H1 (cell line): ENCODE results near the gene SLC25A42. TPM values are rescaled to one million over a fixed set of nuclear protein-coding genes. Genes with fewer than 3 reads are reported as not detected.

ENCODE experiments used
- CTCF ChIA-PET: fragments of 300-600 bp; sonication (Branson Sonifier 250); formaldehyde crosslinking; loops from one replicate; lab custom pipeline; 2021; ENCODE audit not compliant: partially characterized antibody; lab: Charles Lee
- POLR2A ChIA-PET: fragments of 300-600 bp; sonication (Branson Sonifier 250); formaldehyde crosslinking; loops from one replicate; lab custom pipeline; 2021; ENCODE audit warnings: inconsistent platforms; ENCODE audit not compliant: partially characterized antibody; lab: Charles Lee
- DNase-seq, 2 experiments: peaks; one replicate each; pipeline versions ENCODE4 v3.0.0 to v3.0.0-alpha.2; 2010 to 2022; ENCODE audit warnings: low spot score in 2 of 2, low read depth in 1 of 2, mixed read lengths in 1 of 2
- FAIRE-seq: peaks from 2 replicates; lab custom pipeline; 2011; peaks lifted over from hg19 to GRCh38; lab: Jason Lieb, UNC
- H2AFZ ChIP-seq: 2 replicates; pipeline ENCODE4 v1.8.1; 2012; ENCODE audit warnings: low read length, inconsistent platforms
- H2AK5ac ChIP-seq: 2 replicates; pipeline ENCODE4 v1.6.1; 2013; ENCODE audit warnings: low read depth, low read length
- H2BK120ac ChIP-seq: replicated peaks from 2 replicates; pipeline ENCODE3; 2013; ENCODE audit warnings: low read depth, low read length, inconsistent platforms
- H2BK12ac ChIP-seq: 2 replicates; pipeline ENCODE4 v1.6.1; 2013; ENCODE audit warnings: low read depth, low read length
- H2BK15ac ChIP-seq: 2 replicates; pipeline ENCODE4 v1.6.1; 2013; ENCODE audit warnings: low read length
- H2BK20ac ChIP-seq: 2 replicates; pipeline ENCODE4 v1.6.1; 2013; ENCODE audit warnings: low read length
- H2BK5ac ChIP-seq: 2 replicates; pipeline ENCODE4 v1.6.1; 2013; ENCODE audit warnings: low read depth, low read length
- H3K14ac ChIP-seq: 2 replicates; pipeline ENCODE4 v1.6.1; 2013; ENCODE audit warnings: inconsistent platforms; ENCODE audit not compliant: insufficient read length
- H3K18ac ChIP-seq: 2 replicates; pipeline ENCODE4 v1.6.1; 2013; ENCODE audit warnings: low read length; ENCODE audit errors: extremely low read depth
- H3K23ac ChIP-seq: 2 replicates; pipeline ENCODE4 v1.6.1; 2013; ENCODE audit warnings: inconsistent platforms; ENCODE audit not compliant: insufficient read length
- H3K23me2 ChIP-seq: 2 replicates; pipeline ENCODE4 v1.6.1; 2013; ENCODE audit warnings: low read depth, low read length
- H3K27ac ChIP-seq: 2 replicates; pipeline ENCODE4 v1.6.1; 2011; ENCODE audit warnings: low read depth, low read length, inconsistent platforms
- H3K27me3 ChIP-seq, 4 experiments: replicated peaks in 1 of 4; 1 replicate in 1 of 4; 2 replicates in 3 of 4; pipeline versions ENCODE4 v1.6.1 to v1.8.1; 2011 to 2013; ENCODE audit warnings: low read length in 3 of 4, mild to moderate bottlenecking in 3 of 4, inconsistent platforms in 2 of 4, mixed read lengths in 2 of 4, moderate library complexity in 1 of 4; ENCODE audit not compliant: control insufficient read depth in 3 of 4, insufficient read depth in 3 of 4; ENCODE audit errors: extremely low read depth in 1 of 4
- H3K36me3 ChIP-seq, 4 experiments: 2 replicates each; pipeline versions ENCODE4 v1.6.1 to v1.8.1; 2011 to 2013; ENCODE audit warnings: mild to moderate bottlenecking in 4 of 4, low read length in 3 of 4, moderate library complexity in 2 of 4, control low read depth in 1 of 4, inconsistent platforms in 1 of 4; ENCODE audit not compliant: insufficient read depth in 4 of 4, control insufficient read depth in 2 of 4
- H3K4ac ChIP-seq: replicated peaks from 2 replicates; pipeline ENCODE3; 2013; ENCODE audit warnings: low read length, low read depth, mixed read lengths, inconsistent platforms; ENCODE audit not compliant: insufficient read length
- H3K4me1 ChIP-seq, 4 experiments: replicated peaks in 1 of 4; 1 replicate in 1 of 4; 2 replicates in 3 of 4; pipeline versions ENCODE4 v1.6.1 to v1.8.1; 2011 to 2013; ENCODE audit warnings: low read length in 3 of 4, inconsistent platforms in 2 of 4, mixed read lengths in 1 of 4; ENCODE audit not compliant: insufficient read depth in 4 of 4, control insufficient read depth in 3 of 4
- H3K4me2 ChIP-seq, 2 experiments: 2 replicates each; pipeline versions ENCODE4 v1.6.1 to v1.8.1; 2011 to 2013; ENCODE audit warnings: low read depth in 2 of 2, low read length in 2 of 2, control low read depth in 1 of 2, inconsistent platforms in 1 of 2, mild to moderate bottlenecking in 1 of 2; ENCODE audit not compliant: insufficient read depth in 1 of 2
- H3K4me3 ChIP-seq, 4 experiments: fragments of 200-600, 300-600 bp in 1 of 4; sonication (generic), shearing (Covaris generic), sonication (Bioruptor Twin) in 1 of 4; 2 replicates each; pipeline versions ENCODE4 v1.5.1 to v1.8.1; 2011 to 2016; ENCODE audit warnings: low read length in 4 of 4, low read depth in 3 of 4, control low read depth in 2 of 4, inconsistent platforms in 2 of 4, mild to moderate bottlenecking in 2 of 4, mixed read lengths in 1 of 4, moderate library complexity in 1 of 4; ENCODE audit not compliant: insufficient read depth in 2 of 4; ENCODE audit errors: extremely low read depth in 1 of 4
- H3K56ac ChIP-seq: replicated peaks from 2 replicates; pipeline ENCODE3; 2013; ENCODE audit warnings: low read depth, mild to moderate bottlenecking, mixed read lengths, low read length, inconsistent platforms; ENCODE audit not compliant: insufficient read length
- H3K79me1 ChIP-seq: 2 replicates; pipeline ENCODE4 v1.6.1; 2013; ENCODE audit warnings: low read depth, low read length, control low read depth
- H3K79me2 ChIP-seq, 2 experiments: 2 replicates each; pipeline versions ENCODE4 v1.6.1 to v1.8.1; 2012 to 2013; ENCODE audit warnings: low read length in 2 of 2, mild to moderate bottlenecking in 2 of 2, inconsistent platforms in 1 of 2; ENCODE audit not compliant: insufficient read depth in 2 of 2, control insufficient read depth in 1 of 2
- H3K9ac ChIP-seq, 4 experiments: replicated peaks in 1 of 4; 1 replicate in 1 of 4; 2 replicates in 3 of 4; pipeline versions ENCODE4 v1.6.1 to v1.8.1; 2011 to 2013; ENCODE audit warnings: low read depth in 3 of 4, low read length in 3 of 4, control low read depth in 2 of 4, mild to moderate bottlenecking in 2 of 4, moderate library complexity in 2 of 4, inconsistent platforms in 1 of 4; ENCODE audit errors: extremely low read depth in 1 of 4
- H3K9me3 ChIP-seq, 2 experiments: 2 replicates each; pipeline versions ENCODE4 v1.6.1 to v1.8.1; 2012 to 2013; ENCODE audit warnings: mild to moderate bottlenecking in 2 of 2, moderate library complexity in 2 of 2, control low read depth in 1 of 2, inconsistent platforms in 1 of 2, low read depth in 1 of 2, low read length in 1 of 2, mixed read lengths in 1 of 2; ENCODE audit not compliant: insufficient read depth in 2 of 2
- H4K20me1 ChIP-seq, 2 experiments: replicated peaks in 1 of 2; 2 replicates each; pipeline versions ENCODE3 to v1.8.1; 2011 to 2013; ENCODE audit warnings: inconsistent platforms in 2 of 2, low read length in 2 of 2, mild to moderate bottlenecking in 1 of 2; ENCODE audit not compliant: insufficient read depth in 2 of 2, control insufficient read depth in 1 of 2
- H4K5ac ChIP-seq: 2 replicates; pipeline ENCODE4 v1.6.1; 2013; ENCODE audit warnings: low read length, low read depth, mixed read lengths, inconsistent platforms; ENCODE audit not compliant: insufficient read length
- H4K8ac ChIP-seq: 2 replicates; pipeline ENCODE4 v1.8.0; 2013; ENCODE audit warnings: mild to moderate bottlenecking, moderate library complexity, low read length, inconsistent platforms; ENCODE audit not compliant: insufficient read depth; ENCODE audit errors: extremely low read depth
- H4K91ac ChIP-seq: replicated peaks from 2 replicates; pipeline ENCODE3; 2013; ENCODE audit warnings: low read length, mixed read lengths, inconsistent platforms; ENCODE audit not compliant: insufficient read length
- BACH1 ChIP-seq: IDR thresholded peaks from 2 replicates; pipeline ENCODE4 v1.6.1; 2012; ENCODE audit warnings: low read length, improper control_type of control experiment
- CBX8 ChIP-seq: fragments of 300-800, 300-1000 bp; sonication (generic); IDR thresholded peaks from 2 replicates; pipeline ENCODE4 v1.7.1; 2016; ENCODE audit warnings: low read depth, low read length, borderline replicate concordance
- CEBPB ChIP-seq: IDR thresholded peaks from 2 replicates; pipeline ENCODE4 v1.6.1; 2012; ENCODE audit warnings: low read depth, low read length
- CHD1 ChIP-seq: IDR thresholded peaks from 2 replicates; pipeline ENCODE4 v1.6.1; 2012; ENCODE audit warnings: low read depth, low read length, improper control_type of control experiment
- CTBP2 ChIP-seq: IDR thresholded peaks from 2 replicates; pipeline ENCODE4 v1.7.0; 2011; ENCODE audit warnings: borderline replicate concordance, mild to moderate bottlenecking, moderate library complexity, mixed read lengths, low read length; ENCODE audit not compliant: insufficient read depth, insufficient read length
- EGR1 ChIP-seq: IDR thresholded peaks from 2 replicates; pipeline ENCODE4 v1.6.1; 2011; ENCODE audit warnings: low read depth, low read length, borderline replicate concordance
- HDAC6 ChIP-seq: IDR thresholded peaks from one replicate; pipeline ENCODE4 v1.7.1; 2012; ENCODE audit warnings: low read depth, mild to moderate bottlenecking, inconsistent platforms, low read length, moderate library complexity
- KDM4A ChIP-seq: IDR thresholded peaks from one replicate; pipeline ENCODE4 v1.7.1; 2012; ENCODE audit warnings: low read depth, mild to moderate bottlenecking, moderate library complexity, low read length, inconsistent platforms; ENCODE audit not compliant: severe bottlenecking
- MAFK ChIP-seq: IDR thresholded peaks from 2 replicates; pipeline ENCODE4 v1.6.1; 2012; ENCODE audit warnings: low read depth, mild to moderate bottlenecking, improper control_type of control experiment, low read length
- MAX ChIP-seq: IDR thresholded peaks from 2 replicates; pipeline ENCODE4 v1.6.1; 2012; ENCODE audit warnings: inconsistent platforms
- NRF1 ChIP-seq: IDR thresholded peaks from 2 replicates; pipeline ENCODE4 v1.6.1; 2011; ENCODE audit warnings: mild to moderate bottlenecking, low read depth, low read length, improper control_type of control experiment
- POU5F1 ChIP-seq: IDR thresholded peaks from 2 replicates; pipeline ENCODE4 v1.6.1; 2011; ENCODE audit warnings: low read depth, mild to moderate bottlenecking, low read length, moderate library complexity
- SIX5 ChIP-seq: IDR thresholded peaks from 2 replicates; pipeline ENCODE4 v1.6.1; 2011; ENCODE audit warnings: mild to moderate bottlenecking, low read depth, low read length
- TCF12 ChIP-seq: IDR thresholded peaks from 2 replicates; pipeline ENCODE4 v1.6.1; 2011; ENCODE audit warnings: low read depth, mild to moderate bottlenecking, low read length
- ZNF274 ChIP-seq: IDR thresholded peaks from 2 replicates; pipeline ENCODE4 v1.7.0; 2012; ENCODE audit warnings: low read length, borderline replicate concordance; ENCODE audit errors: extremely low read depth
- WGBS, 2 experiments: shearing (Covaris generic) in 1 of 2; methylation state at CpG; one replicate each; pipeline versions ENCODE4 v1.1.6 to v1.1.7; 2013 to 2015; ENCODE audit warnings: low lambda C conversion rate in 2 of 2, mixed read lengths in 2 of 2, inconsistent platforms in 1 of 2, low coverage in 1 of 2, missing lambda C conversion rate in 1 of 2; ENCODE audit not compliant: insufficient replicate concordance in 2 of 2, insufficient coverage in 1 of 2, insufficient read length in 1 of 2; ENCODE audit errors: extremely low coverage in 1 of 2, missing lambda C conversion rate in 1 of 2; 5-methylcytosine and 5-hydroxymethylcytosine counted together
- polyA plus RNA-seq, 7 experiments: library from polyadenylated mRNA; depleted of rRNA in 3 of 7; stranded (reverse) in 5 of 7; unstranded in 2 of 7; fragments of >200 nt in 5 of 7; fragments of 200-250 nt in 2 of 7; gene quantifications; 1 replicate in 5 of 7; 2 replicates in 1 of 7; 4 replicates in 1 of 7; pipeline versions ENCODE4 v1.2.1 to v1.2.3, GENCODE V29; 2011 to 2013; ENCODE audit warnings: missing spikeins in 2 of 7, mixed read lengths in 2 of 7
- total RNA-seq: library from RNA; stranded (reverse); fragmentation: NEBNext Ultra II Directional; extraction: Animal tissue kit (Norgen Biotek cat#: 25700); gene quantifications from 2 replicates; pipeline ENCODE4 v1.2.1, GENCODE V29; 2021

SLC25A42 gene
- total and polyA plus RNA-seq, 2 of the 8 experiments (the other 6 are each of a cell fraction or from before 2014, with no cell fraction given) = 5.9 to 6.2 TPM

GRCh38 chr19:19043481-19043880 lies 20.3 kb upstream of the SLC25A42 start:
- no peak overlapping the region for H4K8ac ChIP-seq
- H3K9ac ChIP-seq = no peak overlapping the region
- no peak overlapping the region for H3K4me3 ChIP-seq
- no peak overlapping the region for H2BK120ac ChIP-seq
- no peak overlapping the region for H2AK5ac ChIP-seq
- no peak overlapping the region for H4K91ac ChIP-seq
- no peak overlapping the region for H2BK15ac ChIP-seq
- H3K36me3 ChIP-seq = peaks cover 11 to 39% (median 22%) of the 10 kb centered on the region in 4 experiments
- H3K23me2 ChIP-seq = no peaks in the 10 kb centered on the region
- no peak overlapping the region for H3K56ac ChIP-seq
- no peak overlapping the region for H2BK5ac ChIP-seq
- H3K27ac ChIP-seq = no peak overlapping the region
- POLR2A ChIA-PET = interaction anchor here (2.2 kb wide), 1 partner anchor 10 kb away, joined by 4 read pairs; no protein-coding TSS in a partner anchor
- no peak overlapping the region for H3K4me2 ChIP-seq
- H3K79me2 ChIP-seq = peaks cover 5 to 28% of the 10 kb centered on the region in 2 experiments; a peak in 3 of 4 replicates
- no peaks in the 10 kb centered on the region; a peak in 1 of 7 replicates for H3K27me3 ChIP-seq
- no peak overlapping the region for H4K5ac ChIP-seq
- peaks cover 3 to 13% of the 10 kb centered on the region in 2 experiments for H4K20me1 ChIP-seq
- 87% methylated on average over 5 of the region's 6 CpGs; no CpG with 5 or more reads in 1 of the 2 experiments for WGBS, 2 experiments
- no peak overlapping the region for H2BK20ac ChIP-seq
- DNase-seq = no peak
- H3K23ac ChIP-seq = no peak overlapping the region
- CTCF ChIA-PET = interaction anchor here (0.6 to 1.4 kb wide), 3 partner anchors 9 to 51 kb away, joined by 3 read pairs; no protein-coding TSS in a partner anchor
- peaks cover 17% of the 10 kb centered on the region for H3K79me1 ChIP-seq
- H3K4ac ChIP-seq = no peak overlapping the region
- no peak overlapping the region for H2AFZ ChIP-seq
- no peak overlapping the region for H3K18ac ChIP-seq
- no peak overlapping the region for H2BK12ac ChIP-seq
- FAIRE-seq = no peak
- H3K4me1 ChIP-seq = no peaks in the 10 kb centered on the region
- no peaks in the 10 kb centered on the region for H3K9me3 ChIP-seq
- no peak overlapping the region for H3K14ac ChIP-seq
- TF ChIP-seq CTBP2 (no peak), HDAC6 (no peak), CHD1 (no peak), CBX8 (no peak), ZNF274 (no peak), KDM4A (no peak), MAX (no peak), TCF12 (no peak), MAFK (no peak), BACH1 (no peak), NRF1 (no peak), POU5F1 (no peak), CEBPB (no peak), EGR1 (no peak), SIX5 (no peak)
